ENCODE results near the gene PPP1R3G. TPM values are rescaled to one million over a fixed set of nuclear protein-coding genes. Genes with fewer than 3 reads are reported as not detected.

The PPP1R3G gene
- total and polyA plus RNA-seq, 12 donors, result 3.8 to 12.2 (median 8.0) TPM

DNA sequence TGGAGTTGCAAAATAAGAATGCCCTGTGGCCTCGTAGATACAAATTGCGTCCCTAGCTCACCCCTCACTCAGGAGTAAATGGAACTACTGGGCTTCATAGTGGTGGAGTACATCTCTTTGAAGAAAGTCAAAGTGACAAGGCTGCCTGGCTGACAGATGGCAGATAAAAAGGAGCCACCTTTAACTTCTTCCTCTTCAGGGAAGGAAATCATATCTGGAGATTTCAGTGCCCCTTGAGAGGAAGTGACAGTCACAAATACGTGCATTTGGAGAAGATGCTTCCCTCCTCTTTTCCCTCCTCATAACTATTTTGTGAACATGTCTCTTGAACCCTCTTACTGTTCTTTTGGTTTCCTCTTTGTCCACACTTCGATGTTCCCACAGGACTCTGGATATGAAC lies 43.2 kb downstream of the PPP1R3G start:
- peaks cover 0 to 35% (median 13%) of the 10 kb centered on the region in 9 donors for H3K4me1 ChIP-seq
- no peaks in the 10 kb centered on the region for H3K36me3 ChIP-seq
- ATAC-seq, result no peak
- TF ChIP-seq, protein P1, sequence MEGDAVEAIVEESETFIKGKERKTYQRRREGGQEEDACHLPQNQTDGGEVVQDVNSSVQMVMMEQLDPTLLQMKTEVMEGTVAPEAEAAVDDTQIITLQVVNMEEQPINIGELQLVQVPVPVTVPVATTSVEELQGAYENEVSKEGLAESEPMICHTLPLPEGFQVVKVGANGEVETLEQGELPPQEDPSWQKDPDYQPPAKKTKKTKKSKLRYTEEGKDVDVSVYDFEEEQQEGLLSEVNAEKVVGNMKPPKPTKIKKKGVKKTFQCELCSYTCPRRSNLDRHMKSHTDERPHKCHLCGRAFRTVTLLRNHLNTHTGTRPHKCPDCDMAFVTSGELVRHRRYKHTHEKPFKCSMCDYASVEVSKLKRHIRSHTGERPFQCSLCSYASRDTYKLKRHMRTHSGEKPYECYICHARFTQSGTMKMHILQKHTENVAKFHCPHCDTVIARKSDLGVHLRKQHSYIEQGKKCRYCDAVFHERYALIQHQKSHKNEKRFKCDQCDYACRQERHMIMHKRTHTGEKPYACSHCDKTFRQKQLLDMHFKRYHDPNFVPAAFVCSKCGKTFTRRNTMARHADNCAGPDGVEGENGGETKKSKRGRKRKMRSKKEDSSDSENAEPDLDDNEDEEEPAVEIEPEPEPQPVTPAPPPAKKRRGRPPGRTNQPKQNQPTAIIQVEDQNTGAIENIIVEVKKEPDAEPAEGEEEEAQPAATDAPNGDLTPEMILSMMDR (IDR thresholded peaks at IDR 0.05), result no peak
- no peak for DNase-seq
- no peak overlapping the region for H3K27ac ChIP-seq
- 76 to 80% methylated on average over 4 of the region's 4 CpGs for WGBS, 2 donors
- H3K4me3 ChIP-seq, result no peak overlapping the region
- intact Hi-C loops (cut with DNase I), result no loop called here
- no peaks in the 10 kb centered on the region for H3K9me3 ChIP-seq
- no peaks in the 10 kb centered on the region for H3K27me3 ChIP-seq

DNA sequence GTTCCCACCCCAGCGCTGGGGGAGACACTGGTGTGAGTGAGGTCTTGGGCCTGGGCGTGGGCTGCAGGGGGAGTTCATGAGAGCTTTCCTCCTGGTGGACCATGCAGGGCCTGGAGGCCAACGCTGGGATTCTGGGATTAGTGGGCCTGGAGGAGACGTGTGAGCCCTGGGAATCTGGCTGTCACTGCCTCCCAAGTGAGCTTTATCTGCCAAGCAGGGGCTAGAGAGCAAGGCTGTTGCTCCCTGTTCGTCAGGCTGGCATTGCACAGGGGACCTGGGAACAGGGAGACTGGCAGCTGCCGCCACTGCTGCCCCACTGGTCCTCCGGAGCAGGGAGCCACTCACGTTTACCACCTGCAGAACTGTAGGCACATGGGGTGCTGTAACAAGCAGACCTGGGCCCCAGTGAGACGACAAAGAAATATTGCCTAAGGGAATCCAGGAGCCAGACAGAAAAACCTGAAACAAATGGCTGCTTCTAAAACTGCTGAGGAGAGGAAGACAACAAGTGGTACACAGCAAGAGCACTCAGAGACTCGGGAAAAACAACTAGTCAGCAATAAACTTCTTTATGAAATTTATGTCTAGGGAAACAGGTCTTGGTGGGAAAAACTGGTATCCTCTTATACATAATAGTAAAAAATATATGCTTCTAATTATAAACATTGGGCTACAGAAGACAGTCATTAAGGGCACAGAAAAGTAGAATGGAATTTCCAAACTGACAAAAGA lies 45.2 kb downstream of the PPP1R3G start:
- H3K27me3 ChIP-seq, result no peaks in the 10 kb centered on the region
- H3K4me3 ChIP-seq, result no peak overlapping the region
- no peaks in the 10 kb centered on the region for H3K36me3 ChIP-seq
- no peaks in the 10 kb centered on the region for H3K9me3 ChIP-seq
- WGBS, 2 donors, result 82 to 85% methylated on average over 10 of the region's 10 CpGs
- TF ChIP-seq, protein P1 (IDR thresholded peaks at IDR 0.05), result no peak
- peak overlapping the region in 1 of 10 donors; percentile 4 for H3K27ac ChIP-seq
- ATAC-seq, result no peak
- intact Hi-C loops (cut with DNase I), result no loop called here
- peaks cover 0 to 37% (median 16%) of the 10 kb centered on the region in 9 donors for H3K4me1 ChIP-seq
- no peak for DNase-seq

DNA sequence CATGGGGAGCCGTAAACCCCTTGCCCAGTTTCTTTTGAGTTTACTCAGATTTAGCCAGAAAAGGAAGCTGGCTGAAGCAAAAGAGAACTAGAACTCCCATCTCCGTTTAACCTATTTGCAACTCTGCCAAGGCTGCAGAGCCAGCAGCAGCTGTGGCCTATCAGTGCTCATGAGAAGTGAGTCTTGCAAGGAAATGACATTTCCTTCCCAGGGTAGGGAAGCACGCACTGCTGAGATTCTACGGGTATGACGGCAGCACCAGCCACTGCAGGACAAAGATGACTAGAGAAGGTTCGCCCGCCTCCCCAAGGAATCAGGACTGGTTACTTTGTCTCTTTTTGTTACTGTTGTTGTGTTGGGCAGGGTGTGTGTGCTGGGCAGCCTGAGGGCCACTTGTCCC lies 47.6 kb downstream of the PPP1R3G start:
- Histone ChIP-seq H3K36me3 (no peaks in the 10 kb centered on the region), H3K4me1 (peaks cover 0 to 37% (median 16%) of the 10 kb centered on the region in 9 donors), H3K27me3 (no peaks in the 10 kb centered on the region), H3K9me3 (no peaks in the 10 kb centered on the region), H3K4me3 (peak overlapping the region in 8 of 10 donors; percentile 1 to 43 (median 34)), H3K27ac (peak overlapping the region in 9 of 10 donors; percentile 48 to 81 (median 78))
- TF ChIP-seq, protein P1 (IDR thresholded peaks at IDR 0.05), result no peak
- ATAC-seq, result peak; percentile 87 to 98 (median 98)
- peak; percentile 57 to 85 for DNase-seq
- 27 to 55% methylated on average over 7 of the region's 7 CpGs for WGBS, 2 donors
- intact Hi-C loops (cut with DNase I), result no loop called here

DNA sequence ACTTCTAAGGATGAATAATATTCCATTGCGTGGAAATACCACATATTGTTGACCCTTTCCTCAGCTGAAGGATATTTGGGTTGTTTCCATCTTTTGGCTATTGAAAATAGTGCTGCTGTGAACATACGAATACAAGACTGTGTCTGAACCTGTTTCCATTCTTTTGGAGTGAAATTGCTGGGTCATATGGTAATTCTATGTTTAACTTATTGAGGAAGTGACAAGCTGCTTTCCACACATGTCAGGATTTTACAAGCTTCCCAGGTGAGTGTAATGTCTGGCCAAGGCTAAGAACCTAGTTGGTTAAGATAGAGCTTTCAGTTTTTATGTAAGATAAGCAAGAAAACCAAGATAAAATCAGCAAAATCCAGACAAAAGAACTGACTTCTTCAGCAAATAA lies 48.8 kb downstream of the PPP1R3G start:
- no peaks in the 10 kb centered on the region for H3K27me3 ChIP-seq
- H3K27ac ChIP-seq, result no peak overlapping the region
- DNase-seq, result no peak
- H3K9me3 ChIP-seq, result no peaks in the 10 kb centered on the region
- no peak for ATAC-seq
- 85 to 93% methylated on average over 2 of the region's 2 CpGs for WGBS, 2 donors
- H3K36me3 ChIP-seq, result no peaks in the 10 kb centered on the region
- H3K4me1 ChIP-seq, result peaks cover 0 to 37% (median 16%) of the 10 kb centered on the region in 9 donors
- intact Hi-C loops (cut with DNase I), result no loop called here
- TF ChIP-seq, protein P1 (IDR thresholded peaks at IDR 0.05), result no peak
- no peak overlapping the region for H3K4me3 ChIP-seq

All from heart right ventricle (tissue), 16 donors.